AG09319 (cell line): ENCODE results near the gene ZNF804B.

ENCODE experiments used
- DNase-seq: peaks from one replicate; pipeline ENCODE4 v3.0.0-alpha.2; 2010; ENCODE audit warnings: low read depth; ENCODE audit errors: extremely low read depth
- TF ChIP-seq, protein P1 (sequence below): IDR thresholded peaks from 2 replicates; pipeline ENCODE4 v1.5.1; 2011; ENCODE audit warnings: low read depth, mild to moderate bottlenecking, inconsistent platforms, low read length, moderate library complexity

Gene ZNF804B

DNA sequence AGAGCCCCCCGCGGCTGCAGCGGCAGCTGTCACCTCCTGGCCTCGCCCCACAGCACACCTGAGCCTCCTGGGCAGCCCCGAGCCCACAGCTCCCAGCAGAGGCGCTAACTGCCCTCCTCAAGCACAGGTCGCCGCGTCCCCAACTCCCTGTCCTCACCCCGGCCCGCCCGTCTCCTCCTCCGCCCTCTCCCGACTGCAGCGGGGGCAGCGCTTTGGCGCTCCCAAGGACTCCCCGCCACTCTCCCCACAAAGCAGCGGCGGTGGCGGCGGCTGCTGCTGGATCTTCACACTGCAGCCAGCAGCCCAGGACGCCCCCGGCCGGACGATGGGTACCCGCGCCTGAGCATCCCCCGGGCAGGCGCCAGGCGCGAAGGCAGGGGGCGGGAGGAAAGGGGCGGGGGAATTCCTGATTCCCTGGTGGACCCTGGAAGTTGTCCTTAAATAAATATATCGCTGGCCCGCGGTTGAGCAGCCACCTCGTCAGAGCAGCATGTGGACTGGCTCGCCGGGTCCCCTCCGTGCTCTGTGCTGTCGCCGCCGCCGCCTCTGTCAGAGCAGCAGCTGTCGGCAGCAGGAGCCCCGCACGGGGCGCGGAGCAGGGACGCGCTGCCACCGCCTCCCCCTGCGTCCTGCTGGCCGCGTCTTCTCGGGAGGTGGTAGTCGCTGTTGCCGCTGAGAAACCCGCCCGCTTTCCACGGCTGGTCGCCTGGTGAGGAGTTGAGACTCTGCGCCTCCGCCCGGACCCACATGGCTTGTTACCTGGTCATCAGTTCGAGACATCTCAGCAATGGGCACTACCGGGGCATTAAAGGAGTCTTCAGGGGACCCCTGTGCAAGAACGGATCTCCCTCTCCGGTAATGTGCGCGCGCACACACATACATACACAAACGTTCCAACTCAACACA, at the start of gene ZNF804B:
Gene ZNF804B (plus strand): TSS at position 471 of the 906 bp plus-strand sequence. CDS start 277 bp downstream, at position 748.
- TF ChIP-seq, protein P1, sequence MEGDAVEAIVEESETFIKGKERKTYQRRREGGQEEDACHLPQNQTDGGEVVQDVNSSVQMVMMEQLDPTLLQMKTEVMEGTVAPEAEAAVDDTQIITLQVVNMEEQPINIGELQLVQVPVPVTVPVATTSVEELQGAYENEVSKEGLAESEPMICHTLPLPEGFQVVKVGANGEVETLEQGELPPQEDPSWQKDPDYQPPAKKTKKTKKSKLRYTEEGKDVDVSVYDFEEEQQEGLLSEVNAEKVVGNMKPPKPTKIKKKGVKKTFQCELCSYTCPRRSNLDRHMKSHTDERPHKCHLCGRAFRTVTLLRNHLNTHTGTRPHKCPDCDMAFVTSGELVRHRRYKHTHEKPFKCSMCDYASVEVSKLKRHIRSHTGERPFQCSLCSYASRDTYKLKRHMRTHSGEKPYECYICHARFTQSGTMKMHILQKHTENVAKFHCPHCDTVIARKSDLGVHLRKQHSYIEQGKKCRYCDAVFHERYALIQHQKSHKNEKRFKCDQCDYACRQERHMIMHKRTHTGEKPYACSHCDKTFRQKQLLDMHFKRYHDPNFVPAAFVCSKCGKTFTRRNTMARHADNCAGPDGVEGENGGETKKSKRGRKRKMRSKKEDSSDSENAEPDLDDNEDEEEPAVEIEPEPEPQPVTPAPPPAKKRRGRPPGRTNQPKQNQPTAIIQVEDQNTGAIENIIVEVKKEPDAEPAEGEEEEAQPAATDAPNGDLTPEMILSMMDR = no peak
- DNase-seq = no peak

DNA sequence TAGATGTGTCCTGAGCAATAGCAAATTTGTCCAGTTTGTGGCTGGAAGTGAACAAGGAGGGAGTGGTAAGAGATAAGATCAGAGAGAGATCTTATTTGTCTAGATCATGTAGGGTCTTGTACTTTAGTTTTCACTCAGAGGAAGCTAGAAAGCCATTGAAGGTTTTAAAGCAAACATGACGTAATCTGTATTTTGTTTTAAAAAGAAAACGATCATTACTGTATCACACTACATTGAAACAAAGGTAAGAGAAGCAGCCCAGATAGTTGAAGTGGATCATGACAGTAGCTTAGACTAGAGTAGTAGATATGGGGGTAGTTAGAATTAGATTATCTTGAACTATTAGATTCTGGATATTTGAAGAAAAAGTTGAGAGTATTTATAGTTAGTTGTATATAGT, 23.6 kb upstream of the ZNF804B start:
- no peak for DNase-seq
- TF ChIP-seq, protein P1 = no peak

DNA sequence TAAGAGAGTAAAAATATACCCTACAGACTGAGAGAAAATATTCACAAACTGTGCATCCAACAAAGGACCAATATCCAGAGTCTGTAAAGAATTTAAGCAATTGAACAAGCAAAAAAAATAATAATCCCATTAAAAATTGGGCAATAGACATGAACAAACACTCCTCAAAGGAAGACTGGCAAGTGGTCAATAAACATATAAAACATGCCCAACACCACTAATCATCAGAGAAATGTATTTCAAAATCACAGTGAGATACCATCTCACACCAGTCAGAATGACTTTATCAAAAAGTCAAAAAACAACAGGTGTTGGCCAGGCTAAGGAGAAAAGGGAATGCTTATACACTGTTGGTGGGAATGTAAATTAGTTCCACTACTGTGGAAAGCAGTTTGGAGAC, 21.9 kb upstream of the ZNF804B start:
- no peak for DNase-seq
- TF ChIP-seq, protein P1 = no peak

DNA sequence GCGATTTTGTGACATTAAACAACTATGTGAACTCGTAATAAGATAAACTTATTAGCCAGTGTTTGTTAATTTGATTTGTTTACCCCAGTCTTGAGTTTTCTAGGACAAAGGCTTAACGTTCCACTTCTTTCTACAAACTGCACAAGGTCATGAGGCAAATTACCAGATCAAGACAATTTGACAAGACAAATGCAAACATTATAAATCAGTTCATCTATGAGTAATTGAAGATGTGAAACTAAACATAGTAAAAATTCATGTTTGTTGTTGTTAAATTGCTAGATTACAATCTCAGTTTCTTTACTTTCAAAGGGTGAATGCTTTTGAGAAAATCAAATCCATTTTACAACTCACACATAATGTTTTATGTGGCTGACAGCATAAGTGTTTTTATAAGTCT, 13.4 kb upstream of the ZNF804B start:
- TF ChIP-seq, protein P1 = no peak
- no peak for DNase-seq

DNA sequence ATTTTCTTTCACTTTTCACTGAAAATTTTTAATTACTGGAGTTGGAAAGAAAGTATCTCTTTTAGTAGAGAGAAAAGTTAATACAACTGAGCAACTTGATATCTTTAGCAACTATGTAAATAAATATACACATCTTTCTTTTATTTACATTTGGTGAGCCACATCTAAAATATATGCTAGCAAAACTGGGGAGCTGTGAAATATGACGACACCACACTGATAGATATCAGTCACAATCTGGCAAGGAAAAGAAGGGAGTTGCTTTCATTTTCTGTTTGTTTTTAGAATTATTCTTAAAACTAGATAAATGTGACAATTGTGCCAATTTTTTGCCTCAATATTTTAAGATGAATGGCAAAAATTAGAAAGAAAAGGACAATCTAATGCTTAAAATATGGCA, 2.7 kb upstream of the ZNF804B start:
- TF ChIP-seq, protein P1 = no peak
- no peak for DNase-seq

DNA sequence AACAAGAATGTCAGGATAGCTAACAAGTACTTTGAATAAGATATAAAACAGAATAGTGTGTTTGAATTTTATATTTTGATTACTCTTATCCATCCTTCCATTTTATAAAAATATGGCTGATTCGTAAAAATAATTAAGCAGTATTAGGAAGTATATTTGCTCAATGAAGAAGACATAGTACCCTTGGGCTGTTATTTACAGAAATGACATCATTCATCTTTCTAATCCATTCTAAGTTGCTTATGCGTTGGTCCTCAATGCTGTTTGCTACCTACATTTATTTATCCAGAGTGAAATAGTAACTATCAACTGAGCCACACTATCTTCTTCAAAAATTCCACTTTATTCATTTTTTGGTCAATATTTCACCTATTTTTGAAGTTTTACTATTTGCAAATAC, 2.1 kb upstream of the ZNF804B start:
- TF ChIP-seq, protein P1 = no peak
- DNase-seq = no peak

DNA sequence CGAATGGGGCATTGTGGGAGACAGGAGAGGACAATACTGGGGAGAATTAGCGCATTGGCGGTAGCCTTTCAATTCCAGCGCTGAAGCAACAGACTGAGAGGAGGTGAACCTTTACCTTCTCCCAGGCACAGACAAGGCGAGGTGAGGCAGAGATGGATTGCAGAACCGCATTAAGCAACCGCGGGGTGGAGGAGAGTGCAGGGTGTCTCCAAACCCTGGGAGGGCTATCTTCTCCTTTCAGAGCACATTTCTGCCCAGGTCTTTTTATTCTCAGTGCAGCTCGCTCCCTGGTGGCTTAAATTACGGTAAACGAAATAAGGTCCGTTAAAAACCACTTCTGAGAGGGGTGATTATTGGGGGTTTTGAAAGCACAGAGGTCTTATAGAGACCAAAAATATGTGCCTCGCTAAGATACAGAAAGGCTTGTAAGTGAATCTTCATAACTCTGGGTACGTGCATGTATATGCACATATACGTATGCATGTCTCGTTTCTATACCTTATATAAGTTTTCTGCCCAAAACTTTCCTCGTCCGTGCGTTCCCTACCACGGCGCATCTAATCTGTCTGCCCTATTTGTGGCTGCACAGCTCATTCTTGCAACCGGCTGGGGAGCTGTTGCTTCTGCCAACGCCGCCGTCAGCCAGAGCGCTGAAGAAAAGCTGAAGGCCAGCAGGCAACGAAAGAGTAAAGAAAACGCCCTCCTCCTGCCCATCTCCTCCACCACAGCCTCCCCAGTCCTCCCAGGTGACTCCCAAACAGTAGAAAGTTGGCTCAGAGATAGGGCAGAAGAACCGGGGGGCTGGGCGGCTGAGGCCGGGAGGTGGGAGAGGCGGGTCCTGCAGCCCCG, 895 bp upstream of the ZNF804B start:
- DNase-seq = no peak
- TF ChIP-seq, protein P1 = no peak
